Measurements from ENCODE around the gene FLOT1. TPM values are rescaled to one million over a fixed set of nuclear protein-coding genes. Genes with fewer than 3 reads are reported as not detected.
A peak's percentile ranks its signal among the peaks of the same experiment; 100 is the strongest.

FLOT1 gene
- total and polyA plus RNA-seq, 8 donors: 115 to 206 (median 124) TPM

DNA sequence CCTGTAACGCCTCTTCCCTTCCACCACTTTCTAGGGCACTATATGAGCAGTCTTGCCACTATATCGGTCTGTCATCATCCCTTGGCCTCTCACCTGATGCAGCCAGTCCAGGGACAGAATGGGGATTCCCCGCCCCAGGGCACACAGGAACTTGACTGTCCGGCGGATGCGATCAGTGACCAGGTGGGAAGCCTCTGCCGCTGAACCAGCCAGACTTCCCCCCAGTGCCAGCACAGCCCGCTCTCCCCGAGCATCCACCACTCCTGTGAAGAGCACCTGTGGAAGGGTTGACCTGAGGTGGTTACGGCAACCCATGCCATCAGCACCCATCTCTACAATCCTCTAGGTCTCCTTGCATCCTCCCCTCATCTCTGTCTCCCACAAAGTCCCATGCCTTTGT, 39.5 kb downstream of the FLOT1 start:
- DNase-seq (no peak), ATAC-seq (no peak)
- intact Hi-C loops (cut with DNase I): no loop called here
- H3K4me3 ChIP-seq: no peak overlapping the region
- H3K9me3 ChIP-seq: no peaks in the 10 kb centered on the region
- H3K27ac ChIP-seq: no peak overlapping the region
- TF ChIP-seq, protein P1, sequence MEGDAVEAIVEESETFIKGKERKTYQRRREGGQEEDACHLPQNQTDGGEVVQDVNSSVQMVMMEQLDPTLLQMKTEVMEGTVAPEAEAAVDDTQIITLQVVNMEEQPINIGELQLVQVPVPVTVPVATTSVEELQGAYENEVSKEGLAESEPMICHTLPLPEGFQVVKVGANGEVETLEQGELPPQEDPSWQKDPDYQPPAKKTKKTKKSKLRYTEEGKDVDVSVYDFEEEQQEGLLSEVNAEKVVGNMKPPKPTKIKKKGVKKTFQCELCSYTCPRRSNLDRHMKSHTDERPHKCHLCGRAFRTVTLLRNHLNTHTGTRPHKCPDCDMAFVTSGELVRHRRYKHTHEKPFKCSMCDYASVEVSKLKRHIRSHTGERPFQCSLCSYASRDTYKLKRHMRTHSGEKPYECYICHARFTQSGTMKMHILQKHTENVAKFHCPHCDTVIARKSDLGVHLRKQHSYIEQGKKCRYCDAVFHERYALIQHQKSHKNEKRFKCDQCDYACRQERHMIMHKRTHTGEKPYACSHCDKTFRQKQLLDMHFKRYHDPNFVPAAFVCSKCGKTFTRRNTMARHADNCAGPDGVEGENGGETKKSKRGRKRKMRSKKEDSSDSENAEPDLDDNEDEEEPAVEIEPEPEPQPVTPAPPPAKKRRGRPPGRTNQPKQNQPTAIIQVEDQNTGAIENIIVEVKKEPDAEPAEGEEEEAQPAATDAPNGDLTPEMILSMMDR (IDR thresholded peaks at IDR 0.05): no peak
- H3K36me3 ChIP-seq: peaks cover 0 to 52% of the 10 kb centered on the region in 2 donors
- no peaks in the 10 kb centered on the region for H3K27me3 ChIP-seq
- peaks cover 0 to 21% of the 10 kb centered on the region in 2 donors for H3K4me1 ChIP-seq

DNA sequence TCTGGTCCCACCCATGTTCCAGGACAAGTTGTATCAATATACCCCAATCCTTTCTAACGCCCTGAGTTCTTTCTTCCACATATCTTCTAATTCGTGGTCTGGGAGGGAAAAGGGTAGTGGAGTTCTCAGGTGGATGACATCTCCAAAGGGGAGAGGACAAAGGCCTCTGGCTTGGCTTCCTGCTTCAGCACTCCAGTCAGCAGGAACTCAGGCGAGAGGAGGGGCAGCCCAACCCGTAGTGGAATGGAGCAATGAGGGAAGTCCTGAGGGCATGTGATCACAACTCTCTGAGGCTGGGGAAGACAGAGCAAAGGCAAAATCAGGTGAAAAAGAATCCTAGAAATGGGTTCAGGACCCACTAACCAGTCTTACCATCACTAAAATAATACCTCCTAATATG, 42.1 kb downstream of the FLOT1 start:
- H3K4me3 ChIP-seq: no peak overlapping the region
- intact Hi-C loops (cut with DNase I): no loop called here
- no peaks in the 10 kb centered on the region for H3K27me3 ChIP-seq
- H3K9me3 ChIP-seq: no peaks in the 10 kb centered on the region
- H3K36me3 ChIP-seq: peaks cover 0 to 27% of the 10 kb centered on the region in 2 donors
- peak overlapping the region in 1 of 2 donors; percentile 18 for H3K27ac ChIP-seq
- TF ChIP-seq, protein P1 (IDR thresholded peaks at IDR 0.05): no peak
- no peak for DNase-seq
- ATAC-seq: peak; percentile 87
- peaks cover 0 to 21% of the 10 kb centered on the region in 2 donors for H3K4me1 ChIP-seq

DNA sequence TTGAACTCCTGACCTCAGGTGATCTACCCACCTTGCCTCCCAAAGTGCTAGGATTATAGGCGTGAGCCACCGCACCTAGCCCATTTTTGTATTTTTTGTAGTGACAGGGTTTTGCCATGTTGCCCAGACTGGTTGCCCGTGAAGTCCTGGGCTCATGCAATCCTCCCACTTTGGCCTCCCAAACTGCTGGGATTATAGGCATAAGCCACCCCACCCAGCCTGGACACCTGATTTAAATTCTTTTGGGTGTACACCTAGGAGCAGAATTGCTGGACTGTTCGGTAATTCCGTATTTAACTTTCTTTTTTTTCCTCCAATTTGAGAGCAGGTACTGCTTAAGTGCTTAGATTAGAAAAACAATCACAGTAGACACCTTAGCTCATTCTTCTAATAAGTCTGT, 46.1 kb downstream of the FLOT1 start:
- H3K27ac ChIP-seq: no peak overlapping the region
- no peak for ATAC-seq
- no peaks in the 10 kb centered on the region for H3K27me3 ChIP-seq
- peaks cover 0 to 11% of the 10 kb centered on the region in 2 donors for H3K4me1 ChIP-seq
- intact Hi-C loops (cut with DNase I): no loop called here
- H3K4me3 ChIP-seq: no peak overlapping the region
- TF ChIP-seq, protein P1 (IDR thresholded peaks at IDR 0.05): no peak
- no peaks in the 10 kb centered on the region for H3K9me3 ChIP-seq
- DNase-seq: no peak
- no peaks in the 10 kb centered on the region for H3K36me3 ChIP-seq

DNA sequence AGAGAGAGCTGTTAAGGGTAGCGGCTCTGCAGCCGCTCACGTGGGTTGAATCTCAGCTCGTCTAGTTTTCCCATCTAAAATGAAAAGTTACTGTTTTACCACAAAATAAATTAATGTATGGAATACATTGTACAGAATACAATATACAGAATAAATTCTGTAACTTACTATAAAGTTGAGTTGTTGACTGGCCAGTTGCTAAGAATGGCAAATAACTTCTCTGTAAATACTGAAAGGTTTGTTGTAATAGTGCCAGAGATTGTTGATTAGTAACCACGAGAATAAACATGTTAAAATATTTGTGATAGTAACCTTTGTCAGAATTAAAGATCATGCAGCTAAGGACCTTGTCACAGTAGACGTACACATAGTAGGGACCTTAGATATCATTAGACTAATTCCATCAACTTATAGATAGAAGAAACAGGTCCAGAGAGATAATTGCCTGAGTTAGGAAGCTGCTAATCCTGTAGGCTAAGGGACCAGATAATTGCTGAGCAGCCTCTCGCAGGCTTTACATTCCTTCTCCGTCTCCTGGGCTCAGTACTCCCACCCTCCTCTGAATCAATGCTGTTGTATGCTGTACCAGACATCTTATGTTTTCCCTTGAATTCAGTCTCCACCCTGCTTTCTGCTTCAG, 51.2 kb downstream of the FLOT1 start:
- peak overlapping the region; percentile 47 to 91 for H3K4me3 ChIP-seq
- H3K4me1 ChIP-seq: peaks cover 14 to 42% of the 10 kb centered on the region in 2 donors
- intact Hi-C loops (cut with DNase I): no loop called here
- no peaks in the 10 kb centered on the region for H3K36me3 ChIP-seq
- peak overlapping the region; percentile 74 to 97 for H3K27ac ChIP-seq
- H3K9me3 ChIP-seq: no peaks in the 10 kb centered on the region
- TF ChIP-seq, protein P1 (IDR thresholded peaks at IDR 0.05): no peak
- H3K27me3 ChIP-seq: no peaks in the 10 kb centered on the region
- no peak for DNase-seq
- ATAC-seq: no peak

DNA sequence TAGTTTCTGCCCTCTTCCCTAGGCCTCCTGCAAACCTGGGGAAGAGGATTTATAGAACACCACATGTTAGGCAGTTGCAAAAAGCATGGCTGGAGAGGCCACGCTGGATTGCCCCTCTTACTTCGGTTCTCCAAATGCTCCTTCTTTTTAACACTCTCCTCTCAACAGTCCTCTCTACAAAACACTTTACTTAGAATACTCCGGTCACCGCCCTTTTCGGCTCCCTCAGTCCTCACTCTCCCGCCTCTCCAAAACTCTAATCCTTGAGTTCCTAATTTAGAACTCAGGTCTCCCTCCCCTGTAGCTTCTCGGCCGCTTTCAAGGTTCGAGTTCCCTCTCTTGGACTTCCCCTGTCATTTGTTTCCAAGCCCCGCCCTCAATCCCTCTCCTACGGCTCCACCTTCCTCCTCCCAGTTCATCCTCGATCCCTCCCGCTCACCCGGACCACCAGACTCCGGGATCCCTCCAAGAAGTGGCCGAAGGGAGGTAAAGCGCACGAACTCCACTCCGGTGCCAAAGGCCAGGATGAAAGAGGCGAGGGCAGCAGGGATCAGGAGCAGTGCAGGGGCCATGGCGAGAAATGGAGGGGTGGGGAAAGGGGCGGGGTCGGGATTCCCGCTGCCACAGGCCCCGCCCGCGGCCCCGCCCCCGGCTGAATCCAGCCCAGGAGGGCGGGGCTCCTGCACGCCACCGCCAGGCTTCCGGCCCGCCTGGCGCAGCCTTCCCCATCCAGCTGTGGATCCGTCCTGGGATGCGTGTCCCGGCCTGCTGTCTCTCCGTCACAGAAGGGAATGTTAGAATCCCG, 51.9 kb downstream of the FLOT1 start, which contains the start of gene NRM:
Gene NRM (minus strand): TSS at position 582 of the 805 bp plus-strand sequence. CDS start 10 bp downstream, at position 572.
- H3K4me3 ChIP-seq: peak within 1 kb of the TSS; percentile 47 to 91
- ATAC-seq: peak; percentile 78
- no peaks in the 10 kb centered on the region for H3K27me3 ChIP-seq
- TF ChIP-seq, protein P1 (IDR thresholded peaks at IDR 0.05): no peak
- H3K36me3 ChIP-seq: no peaks in the 10 kb centered on the region
- no peaks in the 10 kb centered on the region for H3K9me3 ChIP-seq
- peak within 1 kb of the TSS; percentile 74 to 97 for H3K27ac ChIP-seq
- peaks cover 14 to 42% of the 10 kb centered on the region in 2 donors for H3K4me1 ChIP-seq
- intact Hi-C loops (cut with DNase I): no loop called here
- peak; percentile 91 to 95 (median 93) for DNase-seq
